H4 (cell line): ENCODE data around the gene ZNF143. TPM values are rescaled to one million over a fixed set of nuclear protein-coding genes. Genes with fewer than 3 reads are reported as not detected.
"Not testable (repeated sequence)": the region's sequence is repeated elsewhere in the genome, so short reads cannot be mapped to it uniquely, and the experiment has no call there.

Source experiments
- DNase-seq: peaks from one replicate; pipeline ENCODE4 v3.0.0-alpha.2; 2015; ENCODE audit warnings: low spot score
- total RNA-seq: library from RNA; depleted of rRNA; stranded (reverse); fragments of >200 nt; shearing (Covaris generic); gene quantifications from 2 replicates; pipeline ENCODE4 v1.2.3, GENCODE V29; 2014

The ZNF143 gene
- total RNA-seq, 1 experiment from 2014 or later: 27.6 TPM

DNA sequence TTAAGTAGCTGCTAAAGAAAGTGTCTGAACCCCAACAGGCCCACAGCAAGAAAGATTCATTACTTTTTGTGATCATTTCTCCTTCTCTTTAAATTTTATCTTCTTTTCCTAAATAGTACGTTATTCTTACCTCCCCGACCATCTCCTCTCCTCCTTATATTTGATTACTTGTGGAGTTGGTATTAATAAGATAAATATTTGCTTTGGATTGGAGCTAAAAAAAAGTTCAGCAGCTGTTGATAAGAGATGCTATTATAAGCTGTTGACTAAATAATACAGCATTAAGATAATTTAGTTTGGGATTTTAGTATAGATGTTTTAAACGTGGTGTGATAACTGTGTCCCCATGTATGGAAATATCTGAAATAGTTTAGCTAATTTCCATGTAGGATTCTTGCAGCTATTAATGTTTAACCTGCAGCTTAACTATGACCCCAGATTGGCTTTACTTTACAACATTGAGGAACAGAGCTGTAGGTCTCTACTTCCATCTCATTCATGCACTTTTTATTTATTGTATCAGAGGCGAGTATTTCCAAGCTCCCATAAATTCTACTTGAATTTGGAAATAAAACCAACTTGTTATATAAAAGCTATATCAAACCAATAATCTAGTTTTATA lies 37.8 kb downstream of the ZNF143 start:
- no peak for DNase-seq

GRCh38 chr11:9506489-9507276 lies 45.9 kb downstream of the ZNF143 start:
- peak; percentile 80 for DNase-seq

GRCh38 chr11:9507277-9507580 lies 46.4 kb downstream of the ZNF143 start:
- no peak for DNase-seq

- DNase-seq: no peak
Observed at GRCh38 chr11:9509041-9509440, 48.2 kb downstream of the ZNF143 start.

DNA sequence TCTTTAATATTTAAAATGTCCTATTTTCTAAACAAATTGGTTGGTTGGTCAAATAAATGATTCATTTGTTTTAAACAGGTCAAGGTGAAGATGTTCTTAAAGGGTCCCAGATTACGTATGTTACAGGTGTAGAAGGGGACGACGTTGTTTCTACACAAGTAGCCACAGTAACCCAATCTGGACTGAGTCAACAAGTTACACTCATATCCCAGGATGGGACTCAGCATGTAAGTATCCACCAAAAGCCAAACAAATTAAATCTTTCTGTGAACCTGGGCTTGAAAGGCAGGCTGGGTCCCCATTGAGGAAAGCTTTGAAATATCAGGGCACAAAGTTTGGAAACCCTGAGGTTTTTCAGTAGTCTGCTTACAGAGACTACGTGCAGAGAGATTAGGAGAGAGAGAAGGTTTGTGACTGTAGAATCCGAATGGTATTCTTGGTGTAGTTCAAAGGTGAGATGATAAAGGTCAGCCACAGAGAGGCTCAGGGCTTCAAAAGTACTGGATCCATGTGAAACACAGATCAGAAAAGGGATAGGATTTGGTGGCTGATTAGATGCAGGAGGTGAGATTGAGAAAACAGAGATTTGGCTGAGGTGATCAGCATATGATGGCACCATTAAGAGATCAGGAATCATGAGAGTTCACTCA lies 51.7 kb downstream of the ZNF143 start:
- no peak for DNase-seq

DNA sequence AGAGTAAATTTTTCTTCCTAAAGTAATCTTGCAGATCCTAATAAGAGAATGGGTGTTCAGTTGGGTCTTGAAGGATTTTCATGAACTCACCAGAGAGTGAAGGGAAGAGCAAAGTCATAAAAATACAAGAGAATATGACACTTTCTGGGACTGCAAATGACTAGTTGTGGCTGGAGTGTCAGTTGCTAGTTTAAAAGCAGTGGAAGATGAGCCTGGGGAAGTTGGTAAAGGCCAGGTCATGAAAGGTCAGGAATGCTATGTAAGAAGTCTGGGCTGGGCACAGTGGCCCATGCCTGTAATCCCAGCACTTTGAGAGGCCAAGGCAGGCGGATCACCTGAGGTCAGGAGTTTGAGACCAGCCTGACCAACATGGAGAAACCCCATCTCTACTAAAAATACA lies 53.8 kb downstream of the ZNF143 start:
- DNase-seq: not testable (repeated sequence)

GRCh38 chr11:9516113-9516512 lies 55.3 kb downstream of the ZNF143 start:
- DNase-seq: no peak

- no peak for DNase-seq
Observed at GRCh38 chr11:9518835-9519410, 58.1 kb downstream of the ZNF143 start.

- DNase-seq: no peak
Observed at GRCh38 chr11:9524001-9524400, 63.2 kb downstream of the ZNF143 start.

- DNase-seq: no peak
Observed at GRCh38 chr11:9525116-9525515, 64.3 kb downstream of the ZNF143 start.

- no peak for DNase-seq
Observed at GRCh38 chr11:9527481-9528135, 66.8 kb downstream of the ZNF143 start.

DNA sequence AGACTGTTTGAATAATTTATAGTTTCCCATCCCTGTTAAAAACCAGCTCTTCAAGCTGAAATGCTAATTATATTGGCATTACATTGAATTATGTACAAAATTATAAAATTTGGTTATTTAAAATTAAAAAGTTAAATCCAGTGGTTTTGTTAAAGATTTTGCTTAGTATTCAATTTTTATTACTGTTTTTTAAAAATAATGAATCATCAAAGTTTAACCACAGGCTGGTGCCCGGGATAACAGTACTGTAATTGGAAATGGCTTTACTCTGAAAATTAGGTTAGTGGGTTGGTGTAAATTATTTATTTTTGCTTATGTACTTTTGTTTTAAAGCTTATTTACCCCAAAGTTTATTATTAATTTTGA lies 67.3 kb downstream of the ZNF143 start:
- DNase-seq: no peak

GRCh38 chr11:9528573-9529333 lies 67.9 kb downstream of the ZNF143 start:
- DNase-seq: no peak

- DNase-seq: no peak
Observed at GRCh38 chr11:9529334-9529650, 68.5 kb downstream of the ZNF143 start.

DNA sequence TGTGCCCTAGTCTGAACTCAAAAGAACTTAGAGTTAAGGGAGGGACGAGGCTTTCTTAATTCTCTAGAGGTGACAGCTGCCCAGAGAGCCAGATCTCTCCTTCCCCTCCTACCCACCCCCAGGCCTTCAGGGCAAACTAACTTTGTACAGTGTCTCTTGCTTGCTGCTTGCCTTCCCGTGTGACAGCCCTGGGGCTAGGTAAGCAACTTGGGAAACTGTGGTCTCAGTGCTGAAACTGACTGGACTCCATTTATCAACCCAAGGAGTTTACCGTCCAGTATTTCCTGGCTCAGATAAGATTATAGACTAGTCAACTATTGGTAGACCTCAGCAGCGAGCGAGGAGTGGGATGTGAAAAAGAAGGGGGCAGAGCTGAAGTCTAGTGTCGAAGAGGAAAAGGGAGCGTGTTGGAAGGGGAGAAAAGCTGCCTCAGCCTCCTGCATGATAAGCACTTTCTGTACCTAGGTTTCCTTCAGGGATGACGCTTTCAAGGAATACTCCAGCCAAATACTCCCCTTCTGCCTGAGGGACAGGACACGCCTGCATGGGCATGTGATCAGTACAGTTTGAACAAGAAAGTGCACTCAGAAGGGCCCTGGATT lies 69.3 kb downstream of the ZNF143 start:
- DNase-seq: no peak

DNA sequence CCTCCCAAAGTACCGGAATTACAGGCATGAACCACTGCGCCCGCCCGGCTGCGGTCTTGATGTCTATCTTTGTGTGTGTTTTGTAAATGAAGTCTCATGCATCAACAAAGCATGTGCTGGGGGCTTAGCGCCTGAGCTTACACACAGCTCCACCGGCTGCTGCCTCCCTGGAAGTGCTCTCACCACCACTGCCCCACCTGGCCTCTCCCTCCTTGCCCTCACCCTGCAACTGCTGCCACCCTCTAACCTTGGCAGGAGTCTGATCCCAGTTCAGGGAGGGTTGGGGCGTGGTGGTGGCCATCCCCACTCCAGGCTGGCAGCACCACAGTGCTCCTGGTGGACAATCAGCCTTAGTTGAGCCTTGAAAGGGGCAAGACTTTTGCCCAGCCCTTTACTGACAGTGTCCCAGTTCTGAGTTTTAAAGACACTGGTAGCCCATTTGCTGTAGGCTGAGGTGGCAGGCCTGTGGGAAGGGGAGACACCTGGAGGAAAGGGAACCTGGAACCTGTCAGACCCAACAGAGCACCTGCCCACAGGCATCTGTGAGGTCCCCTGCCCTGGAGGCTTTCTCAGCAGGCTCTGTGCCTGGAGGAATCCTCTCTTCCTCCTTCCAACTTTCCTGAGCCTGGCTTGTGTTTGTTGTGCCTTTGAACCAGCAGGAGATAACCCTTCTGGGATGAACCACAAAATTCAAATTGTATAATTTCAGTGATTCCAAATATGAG lies 70.3 kb downstream of the ZNF143 start:
- no peak for DNase-seq

- DNase-seq: no peak
Observed at GRCh38 chr11:9533058-9533457, 72.2 kb downstream of the ZNF143 start.

DNA sequence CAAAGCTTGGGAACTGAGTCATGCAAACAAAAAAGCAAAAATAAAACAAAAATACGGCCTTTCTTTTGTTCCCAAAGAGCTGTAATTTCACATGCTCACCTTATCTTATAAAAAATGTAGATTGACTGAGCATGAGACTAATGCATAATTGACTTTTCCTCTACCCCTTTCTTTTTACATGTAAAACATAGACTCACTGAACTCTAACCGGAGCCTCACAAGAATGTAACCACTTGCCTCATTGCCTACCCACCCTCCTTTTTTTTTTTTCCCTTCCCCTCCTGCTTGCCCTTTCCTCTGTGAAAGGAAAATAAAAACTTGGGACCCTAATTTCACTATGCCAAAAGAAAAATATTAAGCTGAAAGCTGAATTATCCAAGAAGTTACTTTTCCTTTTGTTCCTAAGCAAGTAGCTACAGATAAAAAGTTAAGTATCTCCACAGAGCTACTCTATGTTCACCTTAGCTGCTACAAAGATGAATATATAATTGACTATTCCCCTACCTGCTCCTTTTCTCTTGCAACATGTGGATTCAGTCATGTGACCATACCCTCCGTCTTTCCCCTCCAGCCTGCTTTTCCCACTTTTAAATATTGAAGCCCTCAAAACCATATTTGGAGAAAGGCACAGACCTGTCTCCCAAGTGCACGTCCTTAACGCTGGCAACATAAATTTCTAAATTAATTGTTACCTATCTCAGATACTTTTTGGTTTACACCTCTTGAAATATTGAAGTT lies 73.1 kb downstream of the ZNF143 start:
- DNase-seq: no peak

- DNase-seq: peak; percentile 70
Observed at GRCh38 chr11:9535189-9535781, 74.5 kb downstream of the ZNF143 start.

- DNase-seq: no peak
Observed at GRCh38 chr11:9538548-9538947, 77.7 kb downstream of the ZNF143 start.
